GM12878 (cell line): ENCODE results near the gene C14orf119. TPM values are rescaled to one million over a fixed set of nuclear protein-coding genes. Genes with fewer than 3 reads are reported as not detected.

Experiments used
- ATAC-seq: fragments of 200-7000 bp; cut with Tn5 transposase; 3 replicates; pipeline ENCODE4 v1.9.1; 2020; ENCODE audit warnings: mild to moderate bottlenecking, moderate library complexity
- BruUV-seq: library from RNA; stranded (reverse); fragments of 400-500 nt; replicated peaks from 2 replicates; lab custom pipeline; 2021; lab: Mats Ljungman, UMichigan
- CTCF ChIA-PET: fragments of 300-600 bp; sonication (Branson Sonifier 250); formaldehyde crosslinking; extraction: SDS; loops from one replicate; lab custom pipeline; 2021; ENCODE audit warnings: inconsistent platforms; lab: Yijun Ruan, JAX
- POLR2A ChIA-PET: fragments of 350-600 bp; formaldehyde crosslinking; extraction: SDS; loops from one replicate; lab custom pipeline; 2021; ENCODE audit warnings: inconsistent platforms; lab: Charles Lee
- RAD21 ChIA-PET: fragments of 300-600 bp; sonication (Branson Sonifier 250); formaldehyde crosslinking; loops from one replicate; lab custom pipeline; 2023; ENCODE audit warnings: antibody characterized with exemption; ENCODE audit not compliant: unreplicated experiment; lab: Charles Lee
- SMC1A ChIA-PET: fragments of 300-600 bp; sonication (Branson Sonifier 250); formaldehyde crosslinking; loops from one replicate; lab custom pipeline; 2023; ENCODE audit not compliant: unreplicated experiment, uncharacterized antibody; lab: Charles Lee
- DNase-seq: peaks from one replicate; pipeline ENCODE4 v3.0.0-alpha.2; 2011; ENCODE audit warnings: low read depth, low spot score
- FAIRE-seq: peaks from 3 replicates; lab custom pipeline; 2011; peaks lifted over from hg19 to GRCh38; lab: Jason Lieb, UNC
- H2AFZ ChIP-seq: 2 replicates; pipeline ENCODE4 v1.6.0; 2011; ENCODE audit warnings: low read depth, low read length, control low read depth; ENCODE audit not compliant: control insufficient read depth
- H3K27ac ChIP-seq: 2 replicates; pipeline ENCODE4 v1.5.1; 2011; ENCODE audit warnings: control low read depth; ENCODE audit not compliant: control insufficient read depth, insufficient read depth
- H3K27me3 ChIP-seq, 2 experiments: replicated peaks in 1 of 2; 2 replicates each; pipeline versions ENCODE4 v1.6.0 to v1.6.1; 2011; ENCODE audit warnings: low read length in 1 of 2; ENCODE audit not compliant: control insufficient read depth in 2 of 2, insufficient read depth in 2 of 2
- H3K36me3 ChIP-seq, 2 experiments: 2 replicates each; pipeline ENCODE4 v1.5.1; 2011; ENCODE audit warnings: low read length in 1 of 2; ENCODE audit not compliant: control insufficient read depth in 2 of 2, insufficient read depth in 2 of 2
- H3K4me1 ChIP-seq: 2 replicates; pipeline ENCODE4 v1.6.1; 2011; ENCODE audit warnings: mild to moderate bottlenecking, low read length, moderate library complexity, mixed read lengths; ENCODE audit not compliant: control insufficient read depth, insufficient read depth
- H3K4me2 ChIP-seq: 2 replicates; pipeline ENCODE4 v1.6.0; 2011; ENCODE audit warnings: control low read depth; ENCODE audit not compliant: control insufficient read depth, insufficient read depth
- H3K4me3 ChIP-seq: fragments of 200-600 bp; sonication (generic); 2 replicates; pipeline ENCODE4 v1.5.1; 2016
- H3K79me2 ChIP-seq: 2 replicates; pipeline ENCODE4 v1.6.0; 2011; ENCODE audit warnings: low read length; ENCODE audit not compliant: control insufficient read depth, insufficient read depth
- H3K9ac ChIP-seq: 2 replicates; pipeline ENCODE4 v1.8.0; 2011; ENCODE audit warnings: low read length, control low read depth, mixed read lengths; ENCODE audit not compliant: control insufficient read depth, insufficient read depth
- H3K9me3 ChIP-seq: replicated peaks from 3 replicates; pipeline ENCODE4 v1.5.1; 2011; ENCODE audit warnings: mild to moderate bottlenecking, low read length; ENCODE audit not compliant: control insufficient read depth, insufficient read depth
- H4K20me1 ChIP-seq: 2 replicates; pipeline ENCODE4 v1.6.0; 2011; ENCODE audit not compliant: control insufficient read depth, insufficient read depth
- CBX5 ChIP-seq: sonication (generic); IDR thresholded peaks from 2 replicates; pipeline ENCODE4 v1.6.1; 2016; ENCODE audit warnings: low read depth, moderate library complexity, mild to moderate bottlenecking, inconsistent platforms
- ETV6 ChIP-seq, 2 experiments: fragments of 450-650 bp in 1 of 2; IDR thresholded peaks in 1 of 2; conservative IDR thresholded peaks in 1 of 2; 2 replicates each; pipeline ENCODE4 v1.6.1; 2014; ENCODE audit warnings: antibody characterized with exemption in 1 of 2, borderline replicate concordance in 1 of 2, low read depth in 1 of 2, mild to moderate bottlenecking in 1 of 2, moderate library complexity in 1 of 2
- GATAD2B ChIP-seq: fragments of 450-650 bp; conservative IDR thresholded peaks from 2 replicates; pipeline ENCODE4 v1.6.1; 2017; ENCODE audit warnings: low read depth, mild to moderate bottlenecking, moderate library complexity
- KDM1A ChIP-seq: fragments of 200-600 bp; sonication (generic); IDR thresholded peaks from 2 replicates; pipeline ENCODE4 v1.6.1; 2016; ENCODE audit warnings: borderline replicate concordance
- PAX5 ChIP-seq: IDR thresholded peaks from 2 replicates; pipeline ENCODE4 v1.6.1; 2011; ENCODE audit warnings: low read depth, low read length, borderline replicate concordance
- RCOR1 ChIP-seq: conservative IDR thresholded peaks from 2 replicates; pipeline ENCODE4 v1.6.1; 2012; ENCODE audit warnings: low read depth, low read length, improper control_type of control experiment
- TBL1XR1 ChIP-seq: IDR thresholded peaks from 2 replicates; pipeline ENCODE4 v1.6.1; 2012; ENCODE audit warnings: low read depth, low read length, improper control_type of control experiment
- TCF3 ChIP-seq: IDR thresholded peaks from 2 replicates; pipeline ENCODE4 v1.6.1; 2012; ENCODE audit warnings: low read depth, mild to moderate bottlenecking, low read length, borderline replicate concordance; ENCODE audit not compliant: insufficient read depth
- ZNF622 ChIP-seq: fragments of 450-650 bp; IDR thresholded peaks from 2 replicates; pipeline ENCODE4 v1.6.1; 2017; ENCODE audit warnings: mild to moderate bottlenecking, inconsistent platforms
- WGBS: methylation state at CpG from one replicate; pipeline ENCODE4 v1.1.6; 2016; ENCODE audit warnings: low lambda C conversion rate; ENCODE audit not compliant: insufficient replicate concordance, insufficient coverage; ENCODE audit errors: missing lambda C conversion rate; 5-methylcytosine and 5-hydroxymethylcytosine counted together
- in situ Hi-C: fragments of 300-500 bp; cut with MboI; formaldehyde crosslinking; loops from 9 replicates; pipeline ENCODE4 v1.14.3; 2018; ENCODE audit warnings: mixed read lengths
- intact Hi-C: fragments of 100-400 bp; cut with micrococcal nuclease; formaldehyde crosslinking; loops from one replicate; pipeline ENCODE4 v1.14.2; 2022; ENCODE audit not compliant: unreplicated experiment
- polyA plus RNA-seq, 11 experiments: library from polyadenylated mRNA; depleted of rRNA in 4 of 11; unstranded in 6 of 11; stranded (reverse) in 5 of 11; fragments of >200 nt; fragmentation: Nextera tagmentation in 4 of 11; fragmentation: Illumina TruSeq in 1 of 11; extraction: Ambion mirVana in 4 of 11; extraction: Trizol in 1 of 11; gene quantifications; 1 replicate in 1 of 11; 2 replicates in 10 of 11; pipeline versions ENCODE4 v1.2.1 to v1.2.3, GENCODE V29; 2011 to 2016; ENCODE audit warnings: inconsistent platforms in 2 of 11, missing spikeins in 2 of 11, low read depth in 1 of 11
- total RNA-seq, 4 experiments: library from RNA; depleted of rRNA in 3 of 4; stranded (reverse); fragments of >200 nt in 3 of 4; fragmentation: Illumina TruSeq in 1 of 4; extraction: Trizol in 1 of 4; gene quantifications; 2 replicates each; pipeline versions ENCODE4 v1.2.1 to v1.2.3, GENCODE V29; 2013 to 2021
- TF ChIP-seq, protein P1 (sequence below): IDR thresholded peaks from 2 replicates; pipeline ENCODE4 v1.6.1; 2012; ENCODE audit warnings: low read depth, low read length, improper control_type of control experiment
- TF ChIP-seq, protein P2 (sequence below): IDR thresholded peaks from 2 replicates; pipeline ENCODE4 v1.6.1; 2011; ENCODE audit warnings: low read depth, mild to moderate bottlenecking, low read length, moderate library complexity, borderline replicate concordance; ENCODE audit errors: extremely low read depth
- TF ChIP-seq, protein P3 (sequence below): fragments of 450-650 bp; IDR thresholded peaks from 2 replicates; pipeline ENCODE4 v1.6.1; 2017; ENCODE audit warnings: mild to moderate bottlenecking, low read depth, inconsistent platforms; ENCODE audit not compliant: poor library complexity, severe bottlenecking

Gene C14orf119
- total and polyA plus RNA-seq, 10 of the 15 experiments (the other 5 are each of a cell fraction or from before 2014, with no cell fraction given), result 32.3 to 228 (median 57.6) TPM

DNA sequence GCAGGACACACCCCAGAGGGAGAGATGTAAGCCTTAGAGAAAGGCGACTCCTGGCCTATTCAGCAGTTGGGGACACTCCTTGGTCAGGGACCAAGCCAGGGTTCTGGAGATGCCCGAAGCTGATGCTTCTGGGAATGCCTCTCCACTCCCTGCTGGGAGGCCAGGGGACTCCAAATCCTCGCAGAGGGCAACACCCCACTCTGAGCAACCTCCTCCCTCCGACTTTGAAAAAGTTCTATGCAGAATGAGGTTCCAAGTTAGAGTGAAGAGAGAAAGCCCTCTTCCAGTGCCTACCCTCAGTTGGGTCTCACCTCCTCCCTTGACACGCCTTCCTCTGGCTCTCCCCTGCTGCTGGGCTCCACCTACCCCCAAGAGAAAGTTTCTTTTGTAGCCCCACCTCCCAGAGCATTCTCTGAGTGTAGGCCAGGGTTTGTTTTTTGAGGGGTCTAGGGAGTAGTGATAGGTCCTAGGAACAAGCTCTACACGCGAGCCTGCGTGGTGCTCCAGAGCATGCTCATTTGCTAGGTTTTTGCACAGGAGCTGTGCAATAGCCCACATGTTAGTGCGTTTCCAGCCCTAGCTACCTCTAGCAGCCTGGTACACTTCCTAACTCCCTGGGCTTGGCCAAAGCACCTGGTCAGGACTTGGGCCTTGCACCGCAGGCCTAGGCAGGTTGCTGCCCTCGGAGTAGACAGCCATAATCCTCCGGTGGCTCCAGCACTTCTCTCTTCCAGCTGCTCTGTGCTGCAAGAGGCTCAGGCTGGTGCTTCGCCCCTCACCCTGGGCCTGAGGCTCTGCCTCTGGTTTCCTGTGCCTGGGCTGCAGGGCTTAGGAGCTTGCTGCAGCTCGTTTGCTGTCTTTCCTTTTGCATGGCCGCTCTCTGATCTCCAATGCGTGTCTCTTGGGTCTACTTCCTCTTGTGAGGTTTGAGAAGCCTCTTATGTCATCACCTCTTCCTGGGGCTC is 24.3 kb downstream of the C14orf119 start (continued):
- TF ChIP-seq, protein P1, sequence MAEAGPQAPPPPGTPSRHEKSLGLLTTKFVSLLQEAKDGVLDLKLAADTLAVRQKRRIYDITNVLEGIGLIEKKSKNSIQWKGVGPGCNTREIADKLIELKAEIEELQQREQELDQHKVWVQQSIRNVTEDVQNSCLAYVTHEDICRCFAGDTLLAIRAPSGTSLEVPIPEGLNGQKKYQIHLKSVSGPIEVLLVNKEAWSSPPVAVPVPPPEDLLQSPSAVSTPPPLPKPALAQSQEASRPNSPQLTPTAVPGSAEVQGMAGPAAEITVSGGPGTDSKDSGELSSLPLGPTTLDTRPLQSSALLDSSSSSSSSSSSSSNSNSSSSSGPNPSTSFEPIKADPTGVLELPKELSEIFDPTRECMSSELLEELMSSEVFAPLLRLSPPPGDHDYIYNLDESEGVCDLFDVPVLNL, result no peak

DNA sequence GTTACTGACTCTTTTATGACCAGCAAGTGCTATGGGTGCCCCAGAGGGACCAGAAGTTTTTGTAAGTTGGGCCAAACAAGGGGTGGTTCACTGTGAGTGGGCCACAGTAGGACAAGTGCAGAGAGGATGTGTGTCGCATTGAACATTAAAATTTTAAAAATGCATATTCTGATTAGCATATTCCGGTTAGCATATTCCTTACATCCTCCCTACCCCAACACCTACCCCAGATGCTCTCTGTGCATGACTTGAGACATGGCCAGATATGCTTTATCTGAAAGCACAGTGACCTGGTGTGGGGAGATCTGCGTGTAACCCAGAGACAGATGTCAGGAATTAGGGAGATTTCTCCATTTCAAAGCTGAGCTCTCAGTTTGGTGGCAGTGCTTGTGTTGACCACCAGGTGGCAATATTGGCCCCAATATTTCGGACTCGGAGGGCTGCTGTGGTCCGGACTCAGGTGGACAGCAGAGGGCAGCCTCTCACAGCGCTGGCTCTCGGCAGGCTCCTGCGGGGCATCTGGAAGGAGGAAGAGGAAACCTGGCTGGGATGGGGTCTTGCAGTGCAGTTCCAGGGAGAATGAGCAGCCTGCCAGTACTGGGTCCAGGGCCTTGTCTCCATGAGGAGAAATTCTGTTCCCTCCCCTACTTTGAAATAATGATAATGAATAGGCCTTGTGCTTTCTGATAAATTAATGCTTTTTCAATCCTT is 25.4 kb downstream of the C14orf119 start:
- H3K4me1 ChIP-seq, result peaks cover 20% of the 10 kb centered on the region
- no peaks in the 10 kb centered on the region for H4K20me1 ChIP-seq
- peak; percentile 96 for ATAC-seq
- no TSS peak for BruUV-seq
- peak overlapping the region; percentile 91 for H2AFZ ChIP-seq
- CTCF ChIA-PET, result interaction anchor here (0.5 to 6.4 kb wide), 73 partner anchors 9 to 1645 kb away, joined by 3 to 127 read pairs (median 5); partner anchors contain the start of genes ACIN1, C14orf119, CDH24 and CMTM5
- peak; percentile 60 for DNase-seq
- H3K4me2 ChIP-seq, result peak overlapping the region; percentile 90
- POLR2A ChIA-PET, result interaction anchor here (1.4 kb wide), 1 partner anchor 26 kb away, joined by 3 read pairs; the partner anchor contains the start of gene ACIN1
- no peaks in the 10 kb centered on the region for H3K79me2 ChIP-seq
- intact Hi-C loops, result loop anchor here (1.0 to 2.0 kb wide), 3 partner anchors 67 to 260 kb away; no protein-coding TSS in a partner anchor
- H3K9ac ChIP-seq, result no peak overlapping the region
- RAD21 ChIA-PET, result interaction anchor here (0.5 to 2.3 kb wide), 29 partner anchors 8 to 439 kb away, joined by 3 to 15 read pairs (median 4); partner anchors contain the start of genes ACIN1, C14orf119, HOMEZ and PABPN1
- in situ Hi-C loops, result loop anchor here (10.0 kb wide), 1 partner anchor 64 kb away; the partner anchor contains the start of gene SLC7A8
- H3K36me3 ChIP-seq, result no peaks in the 10 kb centered on the region
- peak; percentile 98 for FAIRE-seq
- SMC1A ChIA-PET, result interaction anchor here (0.6 to 3.2 kb wide), 21 partner anchors 9 to 259 kb away, joined by 3 to 34 read pairs (median 5); partner anchors contain the start of genes ACIN1, C14orf119 and SLC7A8
- H3K9me3 ChIP-seq, result no peaks in the 10 kb centered on the region
- peak overlapping the region; percentile 24; the same call in 1 of the 2 replicates for H3K27ac ChIP-seq
- WGBS, result 3% methylated on average over 9 of the region's 9 CpGs
- H3K27me3 ChIP-seq, result no peaks in the 10 kb centered on the region; a peak in 2 of 4 replicates
- no peak overlapping the region; the same call in 1 of the 2 replicates for H3K4me3 ChIP-seq
- TF ChIP-seq TBL1XR1 (no peak), KDM1A (no peak), ETV6 (conservative IDR thresholded peaks at IDR 0.05 in 1 of 2, IDR thresholded peaks at IDR 0.05 in 1 of 2; ENCODE audit: borderline replicate concordance in 1 of 2, low read depth in 1 of 2) (no peak), RCOR1 (no peak), ZNF622 (no peak), GATAD2B (no peak), TCF3 (0 out of 2 replicates have a peak, but pooled peaks have one; percentile 27), PAX5 (no peak), CBX5 (no peak)
- TF ChIP-seq, protein P2, sequence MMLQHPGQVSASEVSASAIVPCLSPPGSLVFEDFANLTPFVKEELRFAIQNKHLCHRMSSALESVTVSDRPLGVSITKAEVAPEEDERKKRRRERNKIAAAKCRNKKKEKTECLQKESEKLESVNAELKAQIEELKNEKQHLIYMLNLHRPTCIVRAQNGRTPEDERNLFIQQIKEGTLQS, result peak; percentile 30; the same call in 1 of the 2 replicates
- TF ChIP-seq, protein P3, sequence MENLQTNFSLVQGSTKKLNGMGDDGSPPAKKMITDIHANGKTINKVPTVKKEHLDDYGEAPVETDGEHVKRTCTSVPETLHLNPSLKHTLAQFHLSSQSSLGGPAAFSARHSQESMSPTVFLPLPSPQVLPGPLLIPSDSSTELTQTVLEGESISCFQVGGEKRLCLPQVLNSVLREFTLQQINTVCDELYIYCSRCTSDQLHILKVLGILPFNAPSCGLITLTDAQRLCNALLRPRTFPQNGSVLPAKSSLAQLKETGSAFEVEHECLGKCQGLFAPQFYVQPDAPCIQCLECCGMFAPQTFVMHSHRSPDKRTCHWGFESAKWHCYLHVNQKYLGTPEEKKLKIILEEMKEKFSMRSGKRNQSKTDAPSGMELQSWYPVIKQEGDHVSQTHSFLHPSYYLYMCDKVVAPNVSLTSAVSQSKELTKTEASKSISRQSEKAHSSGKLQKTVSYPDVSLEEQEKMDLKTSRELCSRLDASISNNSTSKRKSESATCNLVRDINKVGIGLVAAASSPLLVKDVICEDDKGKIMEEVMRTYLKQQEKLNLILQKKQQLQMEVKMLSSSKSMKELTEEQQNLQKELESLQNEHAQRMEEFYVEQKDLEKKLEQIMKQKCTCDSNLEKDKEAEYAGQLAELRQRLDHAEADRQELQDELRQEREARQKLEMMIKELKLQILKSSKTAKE, result no peak
